GM18868 (cell line): Measurements from ENCODE around the gene CDK5R1.
"Not testable (repeated sequence)": the region's sequence is repeated elsewhere in the genome, so short reads cannot be mapped to it uniquely, and the experiment has no call there.

Experiments used
- ATAC-seq: cut with Tn5 transposase; IDR thresholded peaks from one replicate; pipeline ENCODE4 v1.9.1; 2021; ENCODE audit warnings: mild to moderate bottlenecking, moderate library complexity; ENCODE audit not compliant: unreplicated experiment

CDK5R1 gene

DNA sequence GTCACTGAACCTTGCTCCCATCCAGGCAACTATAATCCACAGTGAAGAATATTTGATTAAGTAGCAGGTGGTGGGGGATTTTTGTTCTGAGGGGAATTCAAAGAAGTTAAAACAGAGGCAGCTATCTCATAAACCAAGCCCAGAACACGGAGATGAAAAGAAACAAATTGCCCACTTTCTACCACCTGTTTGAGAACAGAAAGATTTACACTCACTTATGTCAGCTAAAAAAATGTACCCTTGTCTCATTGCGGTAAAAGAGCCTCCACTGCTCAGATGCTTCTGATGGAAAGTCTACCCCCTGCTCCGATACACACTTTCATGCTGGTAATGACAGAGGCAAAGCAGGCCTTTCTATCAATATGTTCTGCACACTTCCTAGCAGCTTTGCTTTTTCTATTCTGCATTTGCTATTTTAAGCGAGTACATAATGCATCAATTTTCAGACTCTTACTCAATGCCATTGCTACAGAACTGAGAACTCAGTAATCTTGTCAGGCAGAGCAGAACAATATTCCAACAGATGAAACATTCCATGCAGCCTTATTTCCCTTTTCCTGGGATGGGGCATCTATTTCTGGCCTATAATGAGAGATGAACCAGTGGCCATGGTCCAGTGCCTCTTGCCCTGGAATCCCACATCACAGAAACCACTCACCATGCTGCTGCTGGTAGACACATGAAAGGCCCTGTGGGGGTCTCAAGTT, 29.0 kb downstream of the CDK5R1 start:
- peak; percentile 61 for ATAC-seq

DNA sequence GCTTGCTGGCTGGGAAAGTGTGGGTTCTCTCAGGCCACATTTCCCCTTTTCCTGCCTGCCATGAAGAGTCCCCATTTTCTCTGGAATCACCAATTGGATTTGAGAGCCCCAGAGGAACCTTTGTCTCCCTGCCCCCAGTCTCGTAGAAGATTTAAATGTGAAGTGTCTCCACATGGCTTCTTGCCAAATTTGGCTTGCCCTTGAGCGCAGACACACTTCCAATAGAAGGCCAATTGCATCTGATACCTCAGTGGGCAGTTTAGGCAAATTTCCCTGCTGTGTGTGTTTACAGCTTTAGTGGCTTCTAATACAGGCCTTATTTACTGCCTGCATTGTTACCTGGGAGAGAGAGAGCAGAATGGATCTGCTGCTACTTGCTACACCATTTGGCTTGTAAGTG, 29.7 kb downstream of the CDK5R1 start:
- ATAC-seq: no peak

DNA sequence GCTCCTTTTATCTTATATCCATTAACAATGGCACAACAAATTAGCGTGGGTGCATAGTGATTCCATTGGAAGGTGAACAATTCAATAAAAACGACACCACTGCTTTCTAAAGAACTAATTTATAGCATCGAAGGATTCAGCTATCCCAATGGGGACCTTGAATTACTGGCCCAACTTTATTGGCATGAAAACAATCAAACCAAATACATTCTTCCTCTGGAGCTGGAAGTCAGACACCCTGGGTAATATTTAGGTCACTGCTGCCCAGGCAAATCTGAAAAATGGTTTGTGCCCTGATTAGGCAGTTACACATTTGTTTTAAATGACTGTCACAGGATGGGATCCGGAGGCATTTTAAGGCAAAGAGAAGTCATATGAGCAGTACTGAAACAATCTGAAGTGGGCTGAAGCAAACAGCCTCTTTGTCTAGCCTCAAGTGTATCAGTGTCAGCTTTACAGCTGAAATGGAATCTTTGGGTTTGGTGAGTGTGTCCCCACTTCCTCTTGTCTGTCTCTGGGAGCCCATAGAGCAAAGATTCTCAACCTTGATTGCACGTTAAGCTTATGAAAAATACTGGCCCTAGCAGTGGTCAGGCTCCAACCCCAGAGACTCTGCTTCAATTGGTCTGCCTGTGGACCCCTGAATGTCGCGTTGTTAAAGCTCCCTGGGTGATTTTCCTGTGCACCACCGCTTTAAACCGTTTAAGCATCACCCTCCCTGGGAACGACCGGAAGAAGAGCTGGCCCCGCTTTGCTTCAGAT, 30.3 kb downstream of the CDK5R1 start:
- no peak for ATAC-seq

DNA sequence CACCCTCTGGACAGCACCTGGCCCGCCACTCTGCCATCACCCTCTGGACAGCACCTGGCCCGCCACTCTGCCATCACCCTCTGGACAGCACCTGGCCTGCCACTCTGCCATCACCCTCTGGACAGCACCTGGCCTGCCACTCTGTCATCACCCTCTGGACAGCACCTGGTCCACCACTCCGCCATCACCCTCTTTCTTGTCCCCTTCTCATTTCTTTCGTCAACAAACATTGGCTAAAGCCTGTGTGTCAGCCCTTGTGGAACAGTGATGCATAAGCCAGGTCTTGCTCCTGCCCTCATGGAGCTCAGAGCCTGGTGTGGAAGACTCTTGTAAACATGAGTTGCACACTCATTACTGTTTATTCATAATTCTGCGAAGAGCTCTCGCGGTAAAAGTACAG, 31.2 kb downstream of the CDK5R1 start:
- ATAC-seq: no peak

DNA sequence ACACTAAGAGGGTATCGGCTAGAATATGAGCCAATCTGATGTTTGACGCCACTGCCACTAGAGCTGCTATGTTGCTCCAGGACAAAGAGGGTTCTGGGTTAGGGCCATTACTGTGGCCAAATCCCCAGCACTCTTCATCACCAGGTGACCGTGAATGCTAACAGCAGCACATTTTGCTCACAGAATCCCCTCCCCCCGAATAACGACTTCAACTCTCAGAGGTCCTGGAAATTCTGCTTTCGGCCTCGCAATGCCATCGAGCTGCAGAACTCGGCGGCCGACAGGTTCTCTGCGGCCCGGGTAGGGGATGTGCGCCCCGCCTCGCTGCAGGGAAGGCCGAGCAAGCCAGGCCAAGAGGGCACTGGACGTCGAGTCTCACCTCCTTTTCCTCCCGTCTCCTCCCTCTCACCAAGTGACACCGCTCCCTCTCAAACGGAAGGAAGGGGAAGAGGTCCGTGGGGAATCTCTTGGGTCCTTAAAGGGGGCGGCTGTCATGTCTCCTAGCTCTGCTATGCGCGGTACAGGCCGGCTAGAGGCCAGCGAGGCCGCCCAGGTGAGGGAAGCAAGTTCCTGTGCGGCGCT, 31.9 kb downstream of the CDK5R1 start:
- ATAC-seq: no peak

DNA sequence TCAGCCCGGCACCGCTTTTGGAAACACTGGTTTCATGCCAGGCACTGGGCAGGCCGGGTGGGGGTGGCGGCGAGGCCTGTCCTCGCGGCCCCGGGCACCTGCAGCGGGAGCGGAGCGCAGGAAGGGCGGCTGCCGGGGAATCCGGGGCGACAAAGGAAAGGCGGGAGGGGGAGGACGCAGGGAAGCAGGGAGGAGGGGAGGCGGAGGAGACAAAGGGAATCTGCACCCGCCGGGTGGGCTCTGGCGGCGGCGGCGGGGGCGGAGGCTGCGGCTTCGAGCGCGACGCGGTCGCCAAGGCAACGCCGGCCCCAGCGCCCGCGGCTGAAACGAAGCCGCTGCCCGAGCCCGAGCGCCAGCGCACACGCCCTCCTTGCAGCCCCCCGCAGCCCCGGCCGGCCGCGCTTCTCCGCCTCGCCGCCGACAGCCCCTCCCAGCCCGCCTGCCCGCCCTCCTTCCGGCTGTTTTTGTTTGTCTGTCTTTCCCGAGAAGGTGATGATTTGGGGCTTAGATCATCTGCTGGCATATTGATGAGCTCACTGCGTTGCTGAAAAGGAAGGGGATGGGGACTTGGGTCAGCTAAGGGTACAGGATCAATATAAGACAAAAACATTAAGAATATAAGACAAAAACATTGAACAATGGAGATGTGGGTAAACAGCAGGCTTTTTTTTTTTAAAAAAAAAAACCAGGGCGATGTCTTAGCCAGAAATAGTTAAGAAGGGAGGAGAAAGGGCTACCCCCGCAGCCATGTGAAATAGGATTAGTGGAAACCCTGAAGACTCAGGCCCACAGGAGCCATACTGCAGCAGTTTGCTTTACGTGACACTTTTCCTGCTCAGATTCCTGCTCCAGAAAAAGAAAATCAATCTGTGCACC, 32.7 kb downstream of the CDK5R1 start:
- no peak for ATAC-seq

DNA sequence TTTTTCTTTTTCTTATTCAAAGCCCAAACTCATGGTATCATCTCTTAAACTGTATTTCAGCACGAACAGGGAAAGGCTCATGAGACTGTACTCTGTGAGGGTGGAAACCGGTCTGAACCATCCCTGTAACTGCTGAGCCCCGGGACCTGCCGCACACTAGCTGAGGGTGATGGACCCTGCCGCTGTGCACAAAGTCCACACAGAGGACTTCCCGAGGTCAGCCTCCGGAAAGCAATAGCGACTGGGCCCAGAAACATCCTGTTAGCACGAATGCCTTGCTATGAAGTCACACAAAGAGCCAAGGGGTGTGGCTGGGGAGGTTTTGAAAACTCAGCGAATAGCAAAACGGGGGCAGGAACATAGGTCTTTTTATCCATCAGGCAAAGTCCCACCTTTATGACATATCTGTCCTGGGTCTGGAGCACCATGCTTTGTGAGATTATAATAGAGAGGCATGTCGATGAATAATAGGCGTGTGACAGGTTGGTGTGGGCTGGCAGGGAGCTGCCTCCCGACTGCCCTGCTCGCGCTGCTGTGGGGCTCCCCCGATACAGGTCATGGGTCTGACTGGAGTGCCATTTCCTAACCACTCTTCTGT, 33.4 kb downstream of the CDK5R1 start:
- no peak for ATAC-seq

DNA sequence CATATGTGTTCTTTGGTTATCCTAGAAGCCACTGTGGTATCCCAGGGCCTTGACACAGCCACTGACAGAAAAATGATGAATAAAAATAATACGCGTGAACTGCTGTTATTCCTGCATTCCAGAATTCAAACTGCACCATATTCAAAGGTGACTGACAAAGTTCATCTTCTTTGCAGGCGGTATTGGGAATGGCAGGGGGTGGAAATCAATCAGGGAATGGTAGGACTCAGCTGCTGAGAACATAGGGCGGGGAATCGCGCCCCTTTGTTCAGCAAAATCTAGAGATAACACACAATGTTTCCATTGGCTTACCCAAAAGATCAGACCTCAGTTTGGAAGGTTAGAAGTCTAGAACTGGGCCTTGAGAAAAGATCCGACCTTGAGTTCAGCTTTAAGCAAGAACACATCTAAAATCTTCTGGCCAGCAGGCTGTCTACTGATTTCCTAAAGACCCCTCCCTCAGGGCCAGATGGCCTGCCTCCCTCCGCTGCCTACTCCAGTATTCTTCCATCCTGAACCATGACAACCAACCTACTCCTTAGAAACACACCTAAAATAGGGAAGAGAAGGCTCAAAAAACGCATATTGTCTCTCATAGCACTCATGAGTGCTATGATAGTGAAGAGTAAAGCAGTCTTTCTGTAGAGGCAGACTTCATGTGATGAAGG, 34.1 kb downstream of the CDK5R1 start:
- no peak for ATAC-seq

DNA sequence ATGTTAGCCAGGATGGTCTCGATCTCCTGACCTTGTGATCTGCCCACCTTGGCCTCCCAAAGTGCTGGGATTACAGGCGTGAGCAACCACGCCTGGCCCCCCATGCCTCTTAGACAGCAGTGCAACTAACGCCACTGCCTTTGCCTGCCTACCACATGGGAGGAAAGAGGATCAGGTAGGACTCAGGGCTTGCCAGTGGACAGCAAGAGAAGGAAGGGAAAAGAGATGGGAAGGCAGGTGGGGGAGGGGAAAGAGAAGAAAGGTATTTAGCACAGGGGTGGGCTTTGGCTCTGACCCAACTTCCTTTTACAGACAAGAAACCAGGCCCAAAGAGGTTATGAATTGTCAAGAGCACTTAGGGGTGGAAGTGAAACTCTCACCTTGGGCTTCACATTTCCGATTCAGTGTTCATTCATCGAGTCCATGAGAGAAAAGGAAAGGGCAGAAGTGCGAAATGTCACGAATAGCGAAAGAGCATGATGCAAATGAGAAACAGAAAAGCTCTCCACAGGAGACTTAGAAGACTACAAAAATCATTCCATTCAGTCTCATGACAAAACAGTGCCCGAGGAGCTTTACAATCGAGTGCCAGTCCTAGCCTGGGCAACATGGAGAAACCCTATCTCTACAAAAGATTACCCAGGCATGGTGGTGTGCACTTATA, 36.4 kb downstream of the CDK5R1 start:
- peak; percentile 50 for ATAC-seq

DNA sequence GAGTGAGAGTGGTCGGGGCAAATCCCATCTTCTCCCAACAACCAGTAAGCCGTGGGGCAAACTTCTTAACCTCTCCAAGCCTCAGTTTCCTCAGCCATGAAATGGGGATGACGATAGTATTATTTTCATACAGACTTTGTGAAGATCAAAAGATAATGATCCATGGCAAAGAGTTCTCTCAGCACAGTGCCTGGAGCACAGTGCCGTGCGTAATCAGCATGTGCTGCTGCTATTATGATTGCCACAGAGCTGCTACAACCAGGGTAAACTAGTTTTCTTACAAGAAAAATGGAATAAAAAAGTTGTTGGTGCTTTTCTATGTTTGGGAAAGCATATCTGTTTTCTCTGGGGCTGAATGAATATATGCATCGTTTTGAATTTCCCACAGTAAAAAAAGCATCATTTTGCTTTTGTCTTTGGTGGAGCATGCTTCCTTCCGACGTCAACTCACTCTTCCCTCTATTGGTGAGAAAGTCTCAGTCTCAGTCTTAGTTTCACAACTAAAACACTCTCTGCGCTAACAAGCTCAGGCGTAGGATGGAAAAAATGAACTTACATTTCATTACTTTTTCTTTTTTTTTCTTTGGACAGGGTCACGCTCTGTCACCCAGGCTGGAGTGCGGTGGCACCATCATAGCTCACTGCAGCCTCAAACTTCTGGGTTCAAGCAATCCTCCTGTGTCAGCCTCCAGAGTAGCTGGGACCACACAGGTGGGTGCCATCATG, 37.2 kb downstream of the CDK5R1 start:
- ATAC-seq: peak; percentile 46

DNA sequence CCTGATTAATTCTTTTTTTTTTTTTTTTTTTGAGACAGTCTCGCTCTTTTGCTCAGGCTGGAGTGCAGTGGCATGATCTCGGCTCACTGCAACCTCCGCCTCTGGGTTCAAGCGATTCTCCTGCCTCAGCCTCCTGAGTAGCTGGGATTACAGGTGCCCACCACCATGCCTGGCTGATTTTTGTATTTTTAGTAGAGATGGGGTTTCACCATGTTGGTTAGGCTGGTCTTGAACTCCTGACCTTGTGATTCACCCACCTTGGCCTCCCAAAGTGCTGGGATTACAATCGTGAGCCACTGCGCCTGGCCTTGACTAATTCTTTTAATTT, 37.7 kb downstream of the CDK5R1 start:
- ATAC-seq: not testable (repeated sequence)

DNA sequence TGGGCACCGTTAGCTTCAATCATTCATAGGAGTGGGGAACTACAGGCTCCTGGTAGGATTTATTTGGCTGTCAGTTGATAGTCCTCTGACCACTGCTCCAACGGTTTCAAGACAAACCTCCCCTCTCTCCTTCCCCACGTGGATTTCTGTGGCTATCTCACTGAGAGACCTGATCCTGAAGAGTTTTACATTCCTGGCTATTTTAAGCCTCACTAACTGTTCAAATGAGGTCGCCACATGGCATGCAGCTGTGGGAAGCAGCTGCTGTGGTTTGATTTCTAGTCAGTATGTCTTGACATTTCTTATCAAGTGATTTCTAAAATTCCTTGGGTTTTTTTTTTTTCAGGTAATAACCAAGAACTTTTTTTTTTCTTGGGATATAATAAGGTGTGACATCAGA, 38.3 kb downstream of the CDK5R1 start:
- no peak for ATAC-seq

DNA sequence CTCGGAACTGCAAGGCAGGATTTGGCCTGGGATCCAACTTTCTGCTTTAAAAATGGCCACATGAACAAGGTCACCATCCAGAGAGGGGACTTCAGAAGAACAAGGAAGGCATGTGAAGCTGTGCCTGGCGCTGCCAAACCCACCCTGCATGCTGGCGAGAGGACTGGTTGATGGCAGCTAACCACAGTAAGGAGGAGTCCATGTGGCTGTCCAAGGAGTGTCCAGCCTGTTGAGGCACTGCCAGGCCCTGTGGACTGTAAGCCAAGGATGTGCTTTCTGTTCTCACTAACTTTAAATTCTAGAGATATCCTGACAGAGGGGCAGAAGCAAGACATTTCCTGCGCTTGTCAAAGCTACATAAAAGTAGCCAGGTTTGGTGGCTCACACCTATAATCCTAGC, 40.4 kb downstream of the CDK5R1 start:
- ATAC-seq: no peak

DNA sequence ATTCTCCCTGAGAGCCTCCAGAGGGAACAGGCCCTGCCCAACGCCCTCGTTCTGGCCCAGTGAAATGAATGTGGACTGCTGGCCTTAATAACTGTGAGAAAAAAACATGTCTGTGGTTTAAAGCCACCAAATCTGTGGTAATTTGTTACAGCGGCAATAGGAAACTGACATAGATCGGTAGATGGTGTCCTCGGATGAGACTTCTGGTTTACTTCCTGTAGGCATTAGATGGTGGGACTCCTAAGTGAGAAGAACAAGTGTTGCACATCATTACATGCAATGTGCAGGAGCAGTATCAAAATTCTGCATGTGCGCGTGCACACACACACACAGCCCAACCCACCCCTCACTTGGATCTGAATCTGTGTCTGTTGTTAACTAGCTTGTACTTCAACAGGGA, 42.0 kb downstream of the CDK5R1 start:
- no peak for ATAC-seq

DNA sequence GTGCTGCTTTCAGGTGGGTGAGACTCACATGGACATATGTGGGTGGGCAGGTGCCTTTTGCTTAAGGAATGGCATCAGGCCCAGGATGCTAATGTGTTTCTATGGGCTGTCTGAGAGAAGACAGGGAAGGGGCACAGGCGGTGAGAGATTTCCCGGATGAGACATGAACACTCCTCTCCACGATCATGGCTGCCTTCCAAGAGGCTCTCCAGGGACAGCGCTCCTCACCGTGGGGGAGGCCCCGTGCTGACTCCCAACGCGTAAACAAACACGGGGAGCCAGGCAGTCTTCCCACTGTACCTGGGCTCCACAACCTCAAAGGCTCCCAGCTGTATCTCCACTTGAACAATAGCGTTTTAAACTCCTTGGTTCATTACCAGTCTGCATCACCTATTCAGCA, 42.8 kb downstream of the CDK5R1 start:
- ATAC-seq: no peak

DNA sequence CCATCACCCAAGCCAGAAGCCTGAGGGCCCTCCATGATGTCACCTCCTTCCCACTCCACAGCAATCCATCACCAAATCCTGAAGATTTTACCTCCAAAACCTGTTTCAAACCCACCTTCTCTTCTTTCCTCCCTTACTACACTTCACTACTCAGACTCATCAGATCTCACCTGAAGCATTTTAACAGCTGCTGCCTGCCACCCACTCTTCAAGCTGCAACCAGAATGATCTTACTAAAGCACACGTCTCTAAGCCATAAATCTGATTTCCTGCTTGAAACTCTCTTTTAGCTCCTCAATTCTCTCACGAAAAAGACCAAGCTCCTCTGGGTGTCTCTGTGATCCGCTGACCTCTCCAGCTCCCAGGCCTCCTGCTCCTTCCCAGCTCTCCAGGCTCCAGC, 46.5 kb downstream of the CDK5R1 start:
- no peak for ATAC-seq

DNA sequence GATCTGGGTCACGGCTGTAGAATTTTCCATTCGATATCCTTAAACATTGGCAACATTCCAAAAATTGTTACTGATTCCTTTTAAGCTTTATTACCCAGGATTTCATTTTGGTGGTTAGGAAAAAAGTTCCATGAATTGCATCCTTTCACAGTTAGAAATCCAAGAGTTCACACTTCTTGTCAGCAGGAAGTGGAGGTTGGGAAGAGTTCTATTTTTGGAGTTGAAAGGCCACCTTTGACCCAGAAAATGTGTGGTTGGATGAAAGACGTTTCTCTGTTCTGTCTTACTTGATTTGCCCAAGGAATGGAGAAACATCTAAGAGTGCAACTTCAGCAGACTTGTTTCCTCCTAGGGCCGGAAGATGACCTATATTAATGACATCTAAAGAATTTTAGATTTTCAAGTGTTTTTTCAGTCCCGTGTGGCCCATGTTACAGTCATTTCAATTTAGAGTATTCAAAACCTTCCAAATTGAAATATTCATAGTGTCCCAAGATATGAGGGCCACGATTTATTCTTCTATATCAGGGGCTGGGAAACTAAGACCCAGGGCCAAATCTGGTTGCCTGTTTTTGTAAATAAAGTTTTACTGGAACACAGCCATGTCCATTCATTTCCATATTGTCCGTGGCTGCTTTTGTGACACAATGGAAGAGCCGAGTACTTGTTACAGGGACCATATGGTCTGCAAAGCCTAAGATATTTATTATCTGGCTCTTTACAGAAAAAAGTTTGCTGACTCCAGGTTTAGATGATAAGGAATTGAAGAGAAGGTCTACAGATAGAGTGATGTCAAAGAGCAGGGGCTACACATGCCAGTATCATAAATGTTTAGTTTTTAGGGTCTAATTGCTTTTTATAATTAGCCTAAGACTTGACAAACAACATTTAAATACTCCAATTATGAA, 50.2 kb downstream of the CDK5R1 start:
- ATAC-seq: no peak
